ENCODE measurements around the gene SMIM5. TPM values are rescaled to one million over a fixed set of nuclear protein-coding genes. Genes with fewer than 3 reads are reported as not detected.

SMIM5 gene
- total RNA-seq, 1 donor from 2014 or later = 0.24 TPM

DNA sequence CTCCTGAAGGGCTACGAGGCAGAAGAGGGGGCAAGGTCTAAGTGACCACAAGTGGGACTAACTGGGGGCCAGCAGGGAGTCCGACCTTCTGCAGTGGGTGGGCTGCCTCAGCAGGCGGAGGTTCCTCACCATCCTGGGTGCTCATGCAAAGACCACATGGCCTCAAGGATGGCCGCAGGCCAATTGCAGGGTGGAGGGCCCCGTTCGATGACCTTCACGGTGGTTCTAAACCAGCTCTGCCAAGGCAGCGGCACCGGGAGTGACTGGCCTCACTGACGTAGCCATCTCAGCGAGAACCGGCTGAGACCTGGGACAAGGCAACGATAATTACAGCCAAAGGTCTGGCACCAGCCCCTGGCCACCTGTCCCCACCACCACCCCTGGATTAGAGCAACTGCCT is 5.7 kb downstream of the SMIM5 start:
- Mint-ChIP-seq H3K4me1 (ENCODE audit: unreplicated experiment) (peaks cover 11% of the 10 kb centered on the region), H3K27ac (ENCODE audit: unreplicated experiment) (no peak overlapping the region), H3K36me3 (ENCODE audit: unreplicated experiment) (peaks cover 2% of the 10 kb centered on the region), H3K4me3 (ENCODE audit: unreplicated experiment) (no peak overlapping the region), H3K9me3 (ENCODE audit: unreplicated experiment) (no peaks in the 10 kb centered on the region), H3K27me3 (ENCODE audit: unreplicated experiment) (no peaks in the 10 kb centered on the region)
- TF ChIP-seq CTCF (IDR thresholded peaks at IDR 0.05) = no peak
- no peak for DNase-seq (ENCODE audit: extremely low spot score, unreplicated experiment)

GRCh38 chr17:75639327-75639726 is 6.1 kb downstream of the SMIM5 start:
- peaks cover 6% of the 10 kb centered on the region for H3K4me1 Mint-ChIP-seq (ENCODE audit: unreplicated experiment)
- DNase-seq (ENCODE audit: extremely low spot score, unreplicated experiment) = no peak
- no peaks in the 10 kb centered on the region for H3K9me3 Mint-ChIP-seq (ENCODE audit: unreplicated experiment)
- TF ChIP-seq CTCF (IDR thresholded peaks at IDR 0.05) = no peak
- no peaks in the 10 kb centered on the region for H3K27me3 Mint-ChIP-seq (ENCODE audit: unreplicated experiment)
- H3K4me3 Mint-ChIP-seq (ENCODE audit: unreplicated experiment) = no peak overlapping the region
- H3K36me3 Mint-ChIP-seq (ENCODE audit: unreplicated experiment) = peaks cover 2% of the 10 kb centered on the region
- H3K27ac Mint-ChIP-seq (ENCODE audit: unreplicated experiment) = no peak overlapping the region

DNA sequence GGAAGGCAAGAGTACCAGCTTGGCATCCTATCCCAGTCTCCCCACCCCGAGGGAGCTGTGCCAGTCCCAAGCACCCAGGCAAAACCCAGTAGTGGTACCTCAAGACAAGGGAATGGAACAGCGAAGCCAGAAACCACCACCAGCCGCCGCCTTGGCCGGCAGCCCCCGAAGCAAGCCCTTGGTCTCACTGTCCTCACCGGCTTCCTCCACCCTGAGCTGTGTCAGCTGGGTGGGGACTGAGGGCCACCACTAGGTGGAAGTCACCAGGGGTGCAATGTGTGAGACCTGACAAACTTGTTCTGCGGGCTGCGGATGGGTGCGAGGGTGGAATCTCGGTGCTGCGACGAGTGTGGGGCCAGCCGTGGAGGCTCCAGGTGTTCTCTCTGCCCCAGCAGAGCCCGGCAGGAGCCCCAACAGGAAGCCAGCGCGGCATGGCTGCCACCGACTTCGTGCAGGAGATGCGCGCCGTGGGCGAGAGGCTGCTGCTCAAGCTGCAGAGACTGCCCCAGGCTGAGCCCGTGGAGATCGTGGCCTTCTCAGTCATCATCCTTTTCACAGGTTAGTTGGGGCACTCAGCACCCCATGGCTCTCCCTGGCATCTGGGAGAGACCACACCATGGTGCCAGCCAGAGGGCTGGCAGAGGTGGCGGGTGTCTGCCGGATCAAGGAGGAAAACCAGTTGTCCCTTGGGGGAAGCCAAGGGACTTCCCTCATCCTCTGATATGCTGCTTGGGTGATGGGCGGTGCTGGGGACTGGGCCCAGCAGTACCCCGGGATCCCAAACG is 6.7 kb downstream of the SMIM5 start:
- H3K9me3 Mint-ChIP-seq (ENCODE audit: unreplicated experiment) = no peaks in the 10 kb centered on the region
- H3K4me1 Mint-ChIP-seq (ENCODE audit: unreplicated experiment) = no peaks in the 10 kb centered on the region
- no peaks in the 10 kb centered on the region for H3K27me3 Mint-ChIP-seq (ENCODE audit: unreplicated experiment)
- DNase-seq (ENCODE audit: extremely low spot score, unreplicated experiment) = no peak
- H3K36me3 Mint-ChIP-seq (ENCODE audit: unreplicated experiment) = peaks cover 2% of the 10 kb centered on the region
- no peak overlapping the region for H3K27ac Mint-ChIP-seq (ENCODE audit: unreplicated experiment)
- H3K4me3 Mint-ChIP-seq (ENCODE audit: unreplicated experiment) = no peak overlapping the region
- TF ChIP-seq CTCF (IDR thresholded peaks at IDR 0.05) = no peak

- Mint-ChIP-seq H3K27ac (ENCODE audit: unreplicated experiment) (no peak overlapping the region), H3K4me1 (ENCODE audit: unreplicated experiment) (peaks cover under 1% of the 10 kb centered on the region), H3K27me3 (ENCODE audit: unreplicated experiment) (no peaks in the 10 kb centered on the region), H3K36me3 (ENCODE audit: unreplicated experiment) (peaks cover 2% of the 10 kb centered on the region), H3K4me3 (ENCODE audit: unreplicated experiment) (no peak overlapping the region), H3K9me3 (ENCODE audit: unreplicated experiment) (no peaks in the 10 kb centered on the region)
- no peak for TF ChIP-seq CTCF (IDR thresholded peaks at IDR 0.05)
- no peak for DNase-seq (ENCODE audit: extremely low spot score, unreplicated experiment)
These were observed 7.4 kb downstream of the SMIM5 start for GRCh38 chr17:75640556-75641119.

GRCh38 chr17:75641343-75641742 is 8.1 kb downstream of the SMIM5 start:
- Mint-ChIP-seq H3K27me3 (ENCODE audit: unreplicated experiment) (no peaks in the 10 kb centered on the region), H3K27ac (ENCODE audit: unreplicated experiment) (no peak overlapping the region), H3K4me1 (ENCODE audit: unreplicated experiment) (peaks cover 4% of the 10 kb centered on the region), H3K9me3 (ENCODE audit: unreplicated experiment) (no peaks in the 10 kb centered on the region), H3K4me3 (ENCODE audit: unreplicated experiment) (no peak overlapping the region), H3K36me3 (ENCODE audit: unreplicated experiment) (peaks cover 2% of the 10 kb centered on the region)
- DNase-seq (ENCODE audit: extremely low spot score, unreplicated experiment) = no peak
- no peak for TF ChIP-seq CTCF (IDR thresholded peaks at IDR 0.05)
